Gastroesophageal sphincter (tissue), 4 donors: ENCODE data around the gene TBPL2. TPM values are rescaled to one million over a fixed set of nuclear protein-coding genes. Genes with fewer than 3 reads are reported as not detected.
"Not testable (repeated sequence)": the region's sequence is repeated elsewhere in the genome, so short reads cannot be mapped to it uniquely, and the experiment has no call there.

Experiments used
- ATAC-seq: fragments of 150-250 bp; one replicate; pipeline ENCODE4 v1.9.1; 2016; ENCODE audit warnings: mild to moderate bottlenecking, moderate library complexity
- H3K27ac ChIP-seq, 4 donors: fragments of 200-600 bp; sonication (generic) in 3 of 4; 1 replicate in 3 of 4; 2 replicates in 1 of 4; pipeline ENCODE4 v1.5.1; 2016 to 2019
- H3K27me3 ChIP-seq: fragments of 200-600 bp; sonication (generic); one replicate; pipeline ENCODE4 v1.5.1; 2019
- H3K36me3 ChIP-seq, 2 donors: fragments of 200-600 bp; sonication (generic); one replicate each; pipeline ENCODE4 v1.5.1; 2019; ENCODE audit warnings: control low read depth in 1 of 2
- H3K4me1 ChIP-seq, 3 donors: fragments of 200-600 bp; sonication (generic); 1 replicate in 2 of 3; 2 replicates in 1 of 3; pipeline ENCODE4 v1.5.1; 2016 to 2019; ENCODE audit warnings: control low read depth in 2 of 3
- H3K4me3 ChIP-seq, 2 donors: fragments of 200-600 bp; sonication (generic); one replicate each; pipeline ENCODE4 v1.5.1; 2019; ENCODE audit warnings: mild to moderate bottlenecking in 1 of 2, moderate library complexity in 1 of 2
- H3K9me3 ChIP-seq, 3 donors: fragments of 200-600 bp; sonication (generic); one replicate each; pipeline ENCODE4 v1.5.1; 2017 to 2019; ENCODE audit warnings: control low read depth in 2 of 3
- CTCF ChIP-seq, 4 experiments: fragments of 200-600 bp in 2 of 4; fragments of 450-650 bp in 2 of 4; sonication (generic) in 1 of 4; IDR thresholded peaks; one replicate each; pipeline ENCODE4 v1.5.1; 2017 to 2019; ENCODE audit warnings: antibody characterized with exemption in 4 of 4, mild to moderate bottlenecking in 2 of 4, moderate library complexity in 2 of 4
- EP300 ChIP-seq: sonication (generic); formaldehyde crosslinking; IDR thresholded peaks from one replicate; pipeline ENCODE4 v1.6.1; 2017; ENCODE audit warnings: antibody characterized with exemption, mild to moderate bottlenecking
- POLR2A ChIP-seq, 2 donors: fragments of 450-650 bp; IDR thresholded peaks; one replicate each; pipeline ENCODE4 v1.6.1; 2017; ENCODE audit warnings: antibody characterized with exemption in 2 of 2, mild to moderate bottlenecking in 2 of 2, moderate library complexity in 1 of 2
- POLR2AphosphoS5 ChIP-seq: sonication (generic); formaldehyde crosslinking; IDR thresholded peaks from one replicate; pipeline ENCODE4 v1.6.1; 2017; ENCODE audit warnings: antibody characterized with exemption
- WGBS, 2 donors: methylation state at CpG; one replicate each; pipeline ENCODE4 v1.1.5; 2018; ENCODE audit warnings: low coverage in 1 of 2; 5-methylcytosine and 5-hydroxymethylcytosine counted together
- total RNA-seq, 4 donors: library from RNA; depleted of rRNA; stranded (reverse); fragments of >200 nt; gene quantifications; one replicate each; pipeline ENCODE4 v1.1.0, GENCODE V29; 2016

Gene TBPL2
- total RNA-seq, 4 donors from 2014 or later, result not detected

GRCh38 chr14:55473786-55474185, 33.4 kb upstream of the TBPL2 start:
- Histone ChIP-seq H3K4me1 (no peaks in the 10 kb centered on the region), H3K36me3 (no peaks in the 10 kb centered on the region), H3K27me3 (no peaks in the 10 kb centered on the region), H3K27ac (no peak overlapping the region), H3K4me3 (no peak overlapping the region), H3K9me3 (no peaks in the 10 kb centered on the region)
- TF ChIP-seq POLR2AphosphoS5, result no peak
- TF ChIP-seq EP300, result no peak
- no peak for TF ChIP-seq POLR2A (IDR thresholded peaks at IDR 0.05)
- no peak for TF ChIP-seq CTCF (IDR thresholded peaks at IDR 0.05)
- WGBS, 2 donors, result 69 to 71% methylated on average over 7 of the region's 7 CpGs
- ATAC-seq, result no peak

- no peak for TF ChIP-seq EP300
- TF ChIP-seq CTCF (IDR thresholded peaks at IDR 0.05), result no peak
- no peak for TF ChIP-seq POLR2A (IDR thresholded peaks at IDR 0.05)
- TF ChIP-seq POLR2AphosphoS5, result no peak
- peaks cover 0 to 7% (median 0%) of the 10 kb centered on the region in 3 donors for H3K9me3 ChIP-seq
- no peaks in the 10 kb centered on the region for H3K4me1 ChIP-seq
- H3K36me3 ChIP-seq, result no peaks in the 10 kb centered on the region
- no peak overlapping the region for H3K27ac ChIP-seq
- no peaks in the 10 kb centered on the region for H3K27me3 ChIP-seq
- 80 to 100% methylated on average over 1 of the region's 1 CpG for WGBS, 2 donors
- no peak overlapping the region for H3K4me3 ChIP-seq
- ATAC-seq, result no peak
These were observed 29.6 kb upstream of the TBPL2 start for GRCh38 chr14:55470025-55470424.

GRCh38 chr14:55467307-55467706, 26.9 kb upstream of the TBPL2 start:
- Histone ChIP-seq H3K36me3 (no peaks in the 10 kb centered on the region), H3K27ac (no peak overlapping the region), H3K4me3 (no peak overlapping the region), H3K9me3 (peaks cover 0 to 7% (median 0%) of the 10 kb centered on the region in 3 donors), H3K27me3 (peaks cover 6% of the 10 kb centered on the region), H3K4me1 (no peaks in the 10 kb centered on the region)
- TF ChIP-seq POLR2A (IDR thresholded peaks at IDR 0.05), result no peak
- TF ChIP-seq EP300, result no peak
- TF ChIP-seq POLR2AphosphoS5, result no peak
- no peak for TF ChIP-seq CTCF (IDR thresholded peaks at IDR 0.05)
- WGBS, 2 donors, result 60 to 77% methylated on average over 3 to 7 of the region's 7 CpGs
- no peak for ATAC-seq

- TF ChIP-seq POLR2AphosphoS5, result no peak
- WGBS, 2 donors, result 57 to 71% methylated on average over 9 of the region's 9 CpGs
- Histone ChIP-seq H3K36me3 (no peaks in the 10 kb centered on the region), H3K4me1 (peaks cover 0 to 11% (median 8%) of the 10 kb centered on the region in 3 donors), H3K27me3 (peaks cover 6% of the 10 kb centered on the region), H3K4me3 (no peak overlapping the region), H3K9me3 (no peaks in the 10 kb centered on the region), H3K27ac (no peak overlapping the region)
- no peak for ATAC-seq
These were observed 18.5 kb upstream of the TBPL2 start for GRCh38 chr14:55458800-55459515.

GRCh38 chr14:55457496-55457895, 17.1 kb upstream of the TBPL2 start:
- Histone ChIP-seq H3K4me3 (no peak overlapping the region), H3K36me3 (no peaks in the 10 kb centered on the region), H3K27me3 (no peaks in the 10 kb centered on the region), H3K27ac (no peak overlapping the region), H3K9me3 (no peaks in the 10 kb centered on the region), H3K4me1 (peaks cover 0 to 15% (median 10%) of the 10 kb centered on the region in 3 donors)
- ATAC-seq, result no peak
- TF ChIP-seq POLR2AphosphoS5, result no peak
- TF ChIP-seq EP300, result no peak
- TF ChIP-seq CTCF (IDR thresholded peaks at IDR 0.05), result no peak
- no peak for TF ChIP-seq POLR2A (IDR thresholded peaks at IDR 0.05)
- 73 to 82% methylated on average over 6 of the region's 6 CpGs for WGBS, 2 donors

GRCh38 chr14:55456411-55456810, 16.0 kb upstream of the TBPL2 start:
- WGBS, 2 donors, result no CpG with 5 or more reads among the region's 34 CpGs
- not testable (repeated sequence) for H3K4me3 ChIP-seq, H3K9me3 ChIP-seq, ATAC-seq, H3K36me3 ChIP-seq, H3K27me3 ChIP-seq, H3K27ac ChIP-seq
- peaks cover 0 to 16% (median 10%) of the 10 kb centered on the region in 3 donors for H3K4me1 ChIP-seq
